ENCODE results near the gene STAM.

The STAM gene

GRCh38 chr10:17606547-17607040, 37.4 kb upstream of the STAM start:
- no peak overlapping the region for H3K9ac ChIP-seq (ENCODE audit: low read length)
- no peaks in the 10 kb centered on the region for H3K79me2 ChIP-seq (ENCODE audit: low read length)
- no peaks in the 10 kb centered on the region for H4K20me1 ChIP-seq (ENCODE audit: insufficient read depth, low read length)
- no peak overlapping the region for H3K27ac ChIP-seq (ENCODE audit: low read length)
- no peaks in the 10 kb centered on the region for H3K9me3 ChIP-seq (ENCODE audit: insufficient read depth, low read length)
- no peaks in the 10 kb centered on the region for H3K27me3 ChIP-seq (ENCODE audit: low read depth, low read length)
- peaks cover 6% of the 10 kb centered on the region; the same call in 1 of the 2 replicates for H3K4me1 ChIP-seq (ENCODE audit: low read length)
- no peak for TF ChIP-seq CTCF (IDR thresholded peaks at IDR 0.05; ENCODE audit: low read depth, low read length)
- TF ChIP-seq EZH2phosphoT487 (IDR thresholded peaks at IDR 0.05; ENCODE audit: low read depth) = no peak
- H3K4me2 ChIP-seq (ENCODE audit: low read length) = no peak overlapping the region
- H3K36me3 ChIP-seq (replicated peaks; ENCODE audit: low read depth, low read length) = no peaks in the 10 kb centered on the region
- no peak overlapping the region for H2AFZ ChIP-seq (ENCODE audit: low read depth, low read length)
- no peak overlapping the region for H3K4me3 ChIP-seq (ENCODE audit: low read length)

GRCh38 chr10:17607060-17607459, 36.9 kb upstream of the STAM start:
- no peaks in the 10 kb centered on the region for H3K79me2 ChIP-seq (ENCODE audit: low read length)
- H3K36me3 ChIP-seq (replicated peaks; ENCODE audit: low read depth, low read length) = no peaks in the 10 kb centered on the region
- no peak overlapping the region for H2AFZ ChIP-seq (ENCODE audit: low read depth, low read length)
- H3K4me3 ChIP-seq (ENCODE audit: low read length) = no peak overlapping the region
- H4K20me1 ChIP-seq (ENCODE audit: insufficient read depth, low read length) = no peaks in the 10 kb centered on the region
- TF ChIP-seq CTCF (IDR thresholded peaks at IDR 0.05; ENCODE audit: low read depth, low read length) (no peak), EZH2phosphoT487 (IDR thresholded peaks at IDR 0.05; ENCODE audit: low read depth) (no peak)
- H3K4me1 ChIP-seq (ENCODE audit: low read length) = peaks cover 6% of the 10 kb centered on the region; the same call in 1 of the 2 replicates
- no peaks in the 10 kb centered on the region for H3K27me3 ChIP-seq (ENCODE audit: low read depth, low read length)
- no peaks in the 10 kb centered on the region for H3K9me3 ChIP-seq (ENCODE audit: insufficient read depth, low read length)
- H3K9ac ChIP-seq (ENCODE audit: low read length) = no peak overlapping the region
- H3K4me2 ChIP-seq (ENCODE audit: low read length) = peak overlapping the region; percentile 74
- no peak overlapping the region for H3K27ac ChIP-seq (ENCODE audit: low read length)

- H3K9me3 ChIP-seq (ENCODE audit: insufficient read depth, low read length) = no peaks in the 10 kb centered on the region
- no peaks in the 10 kb centered on the region for H4K20me1 ChIP-seq (ENCODE audit: insufficient read depth, low read length)
- H3K4me1 ChIP-seq (ENCODE audit: low read length) = peaks cover 6% of the 10 kb centered on the region; the same call in 1 of the 2 replicates
- no peak overlapping the region for H3K27ac ChIP-seq (ENCODE audit: low read length)
- no peaks in the 10 kb centered on the region for H3K36me3 ChIP-seq (replicated peaks; ENCODE audit: low read depth, low read length)
- no peak overlapping the region for H3K9ac ChIP-seq (ENCODE audit: low read length)
- no peaks in the 10 kb centered on the region for H3K79me2 ChIP-seq (ENCODE audit: low read length)
- no peaks in the 10 kb centered on the region for H3K27me3 ChIP-seq (ENCODE audit: low read depth, low read length)
- TF ChIP-seq EZH2phosphoT487 (IDR thresholded peaks at IDR 0.05; ENCODE audit: low read depth) (no peak), CTCF (IDR thresholded peaks at IDR 0.05; ENCODE audit: low read depth, low read length) (peak; percentile 72)
- peak overlapping the region; percentile 74 for H3K4me2 ChIP-seq (ENCODE audit: low read length)
- H2AFZ ChIP-seq (ENCODE audit: low read depth, low read length) = no peak overlapping the region
- peak overlapping the region; percentile 58 for H3K4me3 ChIP-seq (ENCODE audit: low read length)
Observed at GRCh38 chr10:17607603-17608332, 36.2 kb upstream of the STAM start.

GRCh38 chr10:17609523-17610079, 34.4 kb upstream of the STAM start:
- Histone ChIP-seq H3K79me2 (ENCODE audit: low read length) (no peaks in the 10 kb centered on the region), H3K9ac (ENCODE audit: low read length) (no peak overlapping the region), H3K4me1 (ENCODE audit: low read length) (peaks cover 6% of the 10 kb centered on the region; the same call in 1 of the 2 replicates), H4K20me1 (ENCODE audit: insufficient read depth, low read length) (no peaks in the 10 kb centered on the region), H3K27me3 (ENCODE audit: low read depth, low read length) (no peaks in the 10 kb centered on the region), H3K9me3 (ENCODE audit: insufficient read depth, low read length) (no peaks in the 10 kb centered on the region), H3K27ac (ENCODE audit: low read length) (no peak overlapping the region), H2AFZ (ENCODE audit: low read depth, low read length) (no peak overlapping the region), H3K4me3 (ENCODE audit: low read length) (no peak overlapping the region), H3K36me3 (replicated peaks; ENCODE audit: low read depth, low read length) (no peaks in the 10 kb centered on the region), H3K4me2 (ENCODE audit: low read length) (no peak overlapping the region)
- TF ChIP-seq EZH2phosphoT487 (IDR thresholded peaks at IDR 0.05; ENCODE audit: low read depth) = no peak
- no peak for TF ChIP-seq CTCF (IDR thresholded peaks at IDR 0.05; ENCODE audit: low read depth, low read length)

Data from OCI-LY3 (cell line).